SU-DHL-6 (cell line): ENCODE results near the gene NUP188.

Experiments
- CTCF ChIP-seq: fragments of 200-600 bp; sonication (generic); IDR thresholded peaks from one replicate; pipeline ENCODE4 v1.5.1; 2017; ENCODE audit warnings: antibody characterized with exemption, mild to moderate bottlenecking, low read length, moderate library complexity; ENCODE audit not compliant: insufficient read depth, poor library complexity, severe bottlenecking
- EZH2phosphoT487 ChIP-seq: fragments of 200-600 bp; sonication (generic), shearing (Covaris generic); conservative IDR thresholded peaks from 2 replicates; pipeline ENCODE4 v1.6.1; 2018; ENCODE audit warnings: mild to moderate bottlenecking, antibody characterized with exemption, low read length, moderate library complexity, mixed read lengths

- TF ChIP-seq CTCF (no peak), EZH2phosphoT487 (no peak)
Measured at GRCh38 chr9:129013674-129014073, 66.2 kb downstream of the NUP188 start.
